ENCODE data around the gene KLHL5. TPM values are rescaled to one million over a fixed set of nuclear protein-coding genes. Genes with fewer than 3 reads are reported as not detected.

KLHL5 gene
- polyA plus RNA-seq, 1 experiment, result 184 TPM

GRCh38 chr4:39118034-39118658 lies 56.1 kb downstream of the KLHL5 start:
- no peak overlapping the region for H3K4me3 ChIP-seq (ENCODE audit: low read depth, low read length)
- ChIA-PET POLR2A (interaction anchor here (0.9 kb wide), 1 partner anchor 171 kb away, joined by 4 read pairs; no protein-coding TSS in a partner anchor), CTCF (interaction anchor here (1.7 kb wide), 1 partner anchor 358 kb away, joined by 5 read pairs; no protein-coding TSS in a partner anchor)
- no peak for DNase-seq (ENCODE audit: low read depth, low spot score)
- TF ChIP-seq CTCF (IDR thresholded peaks at IDR 0.05; ENCODE audit: low read depth, low read length), result no peak
- no peak overlapping the region for H3K27ac ChIP-seq (ENCODE audit: low read depth, low read length)
- H3K27me3 ChIP-seq (ENCODE audit: control insufficient read depth, insufficient read depth, low read length), result no peaks in the 10 kb centered on the region
- no peaks in the 10 kb centered on the region; the same call in 1 of the 2 replicates for H3K9me3 ChIP-seq (ENCODE audit: control insufficient read depth, insufficient read depth, low read length)

- ChIA-PET CTCF (no interaction called here), POLR2A (no interaction called here)
- no peak for TF ChIP-seq CTCF (IDR thresholded peaks at IDR 0.05; ENCODE audit: low read depth, low read length)
- H3K27ac ChIP-seq (ENCODE audit: low read depth, low read length), result no peak overlapping the region
- no peaks in the 10 kb centered on the region for H3K9me3 ChIP-seq (ENCODE audit: control insufficient read depth, insufficient read depth, low read length)
- no peak overlapping the region for H3K4me3 ChIP-seq (ENCODE audit: low read depth, low read length)
- DNase-seq (ENCODE audit: low read depth, low spot score), result no peak
- no peaks in the 10 kb centered on the region for H3K27me3 ChIP-seq (ENCODE audit: control insufficient read depth, insufficient read depth, low read length)
Observed at GRCh38 chr4:39120418-39120817, 58.4 kb downstream of the KLHL5 start.

- ChIA-PET CTCF (interaction anchor here (0.6 to 1.1 kb wide), 4 partner anchors 10 to 219 kb away, joined by 3 read pairs; no protein-coding TSS in a partner anchor), POLR2A (no interaction called here)
- H3K4me3 ChIP-seq (ENCODE audit: low read depth, low read length), result no peak overlapping the region
- H3K27me3 ChIP-seq (ENCODE audit: control insufficient read depth, insufficient read depth, low read length), result no peaks in the 10 kb centered on the region
- no peaks in the 10 kb centered on the region for H3K9me3 ChIP-seq (ENCODE audit: control insufficient read depth, insufficient read depth, low read length)
- no peak for TF ChIP-seq CTCF (IDR thresholded peaks at IDR 0.05; ENCODE audit: low read depth, low read length)
- DNase-seq (ENCODE audit: low read depth, low spot score), result no peak
- no peak overlapping the region for H3K27ac ChIP-seq (ENCODE audit: low read depth, low read length)
Observed at GRCh38 chr4:39124885-39125599, 63.0 kb downstream of the KLHL5 start.

- Histone ChIP-seq H3K27me3 (ENCODE audit: control insufficient read depth, insufficient read depth, low read length) (no peaks in the 10 kb centered on the region), H3K27ac (ENCODE audit: low read depth, low read length) (no peak overlapping the region), H3K4me3 (ENCODE audit: low read depth, low read length) (no peak overlapping the region), H3K9me3 (ENCODE audit: control insufficient read depth, insufficient read depth, low read length) (no peaks in the 10 kb centered on the region)
- no peak for DNase-seq (ENCODE audit: low read depth, low spot score)
- no peak for TF ChIP-seq CTCF (IDR thresholded peaks at IDR 0.05; ENCODE audit: low read depth, low read length)
- CTCF ChIA-PET, result interaction anchor here (0.6 to 1.0 kb wide), 3 partner anchors 9 to 220 kb away, joined by 3 read pairs; no protein-coding TSS in a partner anchor
- POLR2A ChIA-PET, result no interaction called here
Observed at GRCh38 chr4:39125600-39125985, 63.6 kb downstream of the KLHL5 start.
